Measurements from ENCODE around the gene TEX26. TPM values are rescaled to one million over a fixed set of nuclear protein-coding genes. Genes with fewer than 3 reads are reported as not detected.

TEX26 gene
- total RNA-seq, result not detected

DNA sequence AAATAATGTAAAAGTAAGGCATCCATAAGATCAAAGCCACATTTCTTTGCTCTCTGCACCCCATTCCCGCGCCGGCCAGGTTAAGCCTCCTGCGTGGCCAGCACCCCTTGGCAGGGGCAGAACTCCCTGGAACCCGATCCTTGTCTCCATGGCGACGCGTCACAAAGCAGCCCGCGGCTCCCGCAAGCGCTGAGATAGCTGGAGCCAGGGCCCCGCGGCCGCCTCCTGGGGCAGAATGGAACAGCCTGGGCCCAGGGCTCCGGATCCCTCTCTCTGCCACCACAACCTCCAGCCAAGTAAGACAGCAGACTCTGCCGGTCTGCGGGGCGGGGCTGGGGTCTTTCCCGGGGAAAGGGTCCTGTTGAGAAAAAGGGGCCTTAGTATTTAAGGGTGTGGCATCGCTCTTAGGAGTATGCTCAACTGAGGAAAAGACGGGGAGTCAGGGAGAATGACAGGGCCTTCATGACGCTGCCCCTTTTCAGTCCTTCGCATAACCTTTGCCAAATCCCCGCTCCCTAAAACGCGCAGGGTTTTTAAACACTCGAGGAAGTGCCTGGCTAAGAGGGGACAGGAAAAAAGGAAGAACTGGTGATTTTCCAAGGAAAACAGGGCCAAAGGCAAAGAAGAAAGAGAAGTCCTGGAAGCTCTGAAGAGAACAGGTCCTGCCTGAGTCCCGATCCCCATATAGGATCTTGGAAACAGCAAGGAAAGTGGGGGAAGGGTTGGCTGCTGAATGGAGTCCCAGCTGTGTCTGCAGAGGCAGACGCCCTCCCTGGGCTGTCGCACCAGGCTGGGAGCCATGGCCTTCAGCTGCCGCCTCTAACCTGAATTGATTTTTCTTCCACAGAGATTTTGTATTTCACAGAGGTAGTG, at the start of gene TEX26:
Gene TEX26, plus strand, starts transcription at position 176 of the 873 bp plus-strand sequence. Its CDS starts 60 bp downstream, at position 236.
- CTCF ChIA-PET, result no interaction called here
- peaks cover 60% of the 10 kb centered on the region for H3K27me3 Mint-ChIP-seq

DNA sequence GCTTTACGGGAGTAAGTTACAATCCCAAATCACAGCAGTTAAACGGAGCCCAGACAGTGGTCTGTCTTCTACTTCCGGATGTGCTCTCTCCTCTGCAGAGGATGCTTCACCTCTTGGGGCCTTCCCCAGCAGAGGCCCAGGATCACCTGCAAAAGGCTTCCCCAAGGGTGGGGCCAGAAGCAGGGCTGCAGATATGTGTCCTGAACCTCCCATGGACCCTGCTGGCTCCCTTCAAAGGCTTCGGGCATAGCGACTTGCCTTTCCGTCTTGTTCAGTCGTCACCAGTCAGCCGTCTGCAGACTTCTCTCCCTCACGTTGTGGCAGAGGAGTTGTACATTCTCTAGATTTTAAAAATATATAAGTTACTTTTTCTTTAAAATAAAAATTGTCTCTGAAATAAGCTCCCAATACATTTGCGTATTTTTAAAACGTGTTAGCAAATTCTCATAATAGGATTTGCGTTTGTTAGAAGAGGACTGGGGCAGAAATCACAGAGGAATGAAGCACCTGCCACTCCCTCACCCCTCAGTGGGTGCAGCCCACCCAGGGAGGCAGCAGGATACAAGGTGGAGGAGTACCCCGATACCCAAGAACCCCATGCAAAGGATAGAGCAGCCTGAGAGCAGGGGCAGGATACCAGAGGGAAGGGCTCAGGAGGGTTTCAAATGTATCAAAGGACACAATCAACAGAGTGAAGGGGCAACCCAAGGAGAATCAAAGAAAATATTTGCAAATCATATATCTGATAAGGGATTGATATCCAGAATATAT, 49.3 kb upstream of the TEX26 start:
- H3K4me1 Mint-ChIP-seq, result peaks cover 9% of the 10 kb centered on the region
- ATAC-seq, result no peak
- no peak overlapping the region for H3K27ac Mint-ChIP-seq
- no peak overlapping the region for H3K4me3 Mint-ChIP-seq
- CTCF ChIA-PET, result no interaction called here
- H3K27me3 Mint-ChIP-seq, result peaks cover 39% of the 10 kb centered on the region
- no peaks in the 10 kb centered on the region for H3K9me3 Mint-ChIP-seq (ENCODE audit: low read depth)
- no peaks in the 10 kb centered on the region for H3K36me3 Mint-ChIP-seq
- no peak for DNase-seq

More for the DNA sequence above, at the start of gene TEX26:
- H3K4me3 Mint-ChIP-seq, result no peak within 1 kb of the TSS
- no peak for DNase-seq
- H3K4me1 Mint-ChIP-seq, result no peaks in the 10 kb centered on the region
- no peaks in the 10 kb centered on the region for H3K9me3 Mint-ChIP-seq (ENCODE audit: low read depth)
- H3K36me3 Mint-ChIP-seq, result no peaks in the 10 kb centered on the region
- ATAC-seq, result no peak
- H3K27ac Mint-ChIP-seq, result no peak within 1 kb of the TSS

DNA sequence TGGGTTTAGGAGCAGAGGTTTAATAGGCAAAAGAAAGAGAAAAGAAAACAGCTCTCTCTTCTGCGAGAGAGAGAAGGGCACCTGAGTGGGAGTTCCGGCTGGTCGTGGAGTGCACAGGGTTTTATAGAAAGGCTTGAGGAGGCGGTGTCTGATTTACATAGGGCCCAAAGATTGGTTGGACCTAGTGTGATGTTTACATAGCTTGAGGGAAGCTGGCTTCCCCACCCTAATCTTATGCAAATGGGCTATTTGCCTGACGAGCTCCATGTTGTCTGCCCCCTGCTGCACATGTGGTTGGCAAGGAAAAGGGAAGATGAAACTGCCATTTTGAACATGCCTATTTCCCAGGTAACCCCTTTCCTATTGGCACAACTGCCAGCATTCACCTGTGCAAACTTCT, 47.9 kb upstream of the TEX26 start:
- peaks cover 29% of the 10 kb centered on the region for H3K27me3 Mint-ChIP-seq
- no peak overlapping the region for H3K4me3 Mint-ChIP-seq
- CTCF ChIA-PET, result no interaction called here
- no peak overlapping the region for H3K27ac Mint-ChIP-seq
- ATAC-seq, result no peak
- peaks cover 9% of the 10 kb centered on the region for H3K4me1 Mint-ChIP-seq
- H3K9me3 Mint-ChIP-seq (ENCODE audit: low read depth), result no peaks in the 10 kb centered on the region
- no peak for DNase-seq
- H3K36me3 Mint-ChIP-seq, result no peaks in the 10 kb centered on the region

DNA sequence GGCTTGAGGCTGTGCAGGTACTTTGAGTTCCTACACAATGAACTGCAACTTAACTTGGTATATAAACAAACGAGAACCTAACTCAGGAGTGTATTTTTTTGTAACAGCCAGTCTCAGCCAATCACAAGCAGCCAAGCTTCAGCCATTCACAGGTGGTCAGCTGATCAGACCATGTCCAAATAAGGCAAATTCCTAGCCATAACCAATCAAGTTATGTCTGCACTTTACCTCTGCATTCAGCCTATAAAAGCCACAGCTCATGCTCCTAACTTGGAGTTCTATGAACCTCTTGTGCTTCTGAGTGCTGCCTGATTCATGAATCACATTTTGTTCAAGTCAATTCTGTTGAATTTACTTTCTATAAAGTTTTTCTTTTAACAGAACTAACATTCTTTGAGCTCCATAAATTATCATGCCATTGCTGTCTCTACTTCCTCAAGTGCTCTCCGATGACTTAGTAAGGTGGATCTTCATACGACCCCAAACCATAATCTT, 43.2 kb upstream of the TEX26 start:
- no peak overlapping the region for H3K4me3 Mint-ChIP-seq
- peaks cover 15% of the 10 kb centered on the region for H3K27me3 Mint-ChIP-seq
- H3K4me1 Mint-ChIP-seq, result peaks cover 9% of the 10 kb centered on the region
- ATAC-seq (no peak), DNase-seq (no peak)
- no peaks in the 10 kb centered on the region for H3K36me3 Mint-ChIP-seq
- H3K9me3 Mint-ChIP-seq (ENCODE audit: low read depth), result no peaks in the 10 kb centered on the region
- no peak overlapping the region for H3K27ac Mint-ChIP-seq
- CTCF ChIA-PET, result no interaction called here

DNA sequence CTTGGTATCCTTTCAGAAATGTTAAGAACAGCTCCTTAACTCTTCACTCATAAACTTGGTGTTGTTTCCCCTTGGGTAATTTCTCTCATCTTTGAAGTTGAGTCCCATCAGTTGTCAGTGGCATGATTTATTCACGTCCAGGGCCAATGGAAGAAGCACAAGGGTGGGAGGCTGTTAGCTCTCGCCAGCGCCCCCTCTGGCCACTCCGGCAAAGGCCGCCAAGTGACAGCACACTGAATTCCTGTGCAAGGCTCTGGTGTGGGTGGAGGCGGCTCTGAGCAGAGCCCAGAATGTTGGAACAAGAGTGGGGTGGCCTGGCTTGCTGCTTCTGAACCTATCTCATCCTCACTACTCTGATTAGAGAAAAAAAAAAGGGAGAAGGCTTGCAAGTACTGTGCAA, 39.5 kb upstream of the TEX26 start:
- Mint-ChIP-seq H3K27me3 (peaks cover 34% of the 10 kb centered on the region), H3K4me3 (no peak overlapping the region), H3K36me3 (no peaks in the 10 kb centered on the region), H3K9me3 (ENCODE audit: low read depth) (no peaks in the 10 kb centered on the region), H3K4me1 (no peaks in the 10 kb centered on the region), H3K27ac (no peak overlapping the region)
- DNase-seq, result no peak
- CTCF ChIA-PET, result interaction anchor here (0.8 kb wide), 1 partner anchor 11 kb away, joined by 5 read pairs; no protein-coding TSS in a partner anchor
- ATAC-seq, result no peak

DNA sequence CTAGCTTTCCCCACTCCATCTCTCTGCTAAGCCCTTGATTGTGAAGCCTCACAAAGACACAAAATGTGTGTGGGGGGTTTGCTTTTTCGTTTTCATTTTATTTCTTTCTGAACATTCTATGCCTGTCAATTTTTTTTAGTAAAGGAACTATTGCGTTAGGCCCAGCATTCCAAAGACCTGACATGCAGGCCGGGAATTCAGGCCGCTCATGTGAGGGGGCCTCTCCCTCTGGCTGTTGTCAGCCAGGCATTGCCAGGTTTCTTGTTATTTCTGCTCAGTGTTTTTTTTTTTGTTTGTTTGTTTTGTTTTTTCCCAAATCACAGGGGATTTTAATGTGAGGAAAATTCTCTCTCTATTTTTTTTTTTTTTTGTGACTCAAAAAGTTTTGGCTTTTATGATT, 36.7 kb upstream of the TEX26 start:
- Mint-ChIP-seq H3K27ac (no peak overlapping the region), H3K9me3 (ENCODE audit: low read depth) (no peaks in the 10 kb centered on the region), H3K27me3 (peaks cover 41% of the 10 kb centered on the region), H3K4me3 (no peak overlapping the region), H3K36me3 (no peaks in the 10 kb centered on the region), H3K4me1 (peaks cover 3% of the 10 kb centered on the region)
- CTCF ChIA-PET, result no interaction called here
- ATAC-seq (no peak), DNase-seq (no peak)

DNA sequence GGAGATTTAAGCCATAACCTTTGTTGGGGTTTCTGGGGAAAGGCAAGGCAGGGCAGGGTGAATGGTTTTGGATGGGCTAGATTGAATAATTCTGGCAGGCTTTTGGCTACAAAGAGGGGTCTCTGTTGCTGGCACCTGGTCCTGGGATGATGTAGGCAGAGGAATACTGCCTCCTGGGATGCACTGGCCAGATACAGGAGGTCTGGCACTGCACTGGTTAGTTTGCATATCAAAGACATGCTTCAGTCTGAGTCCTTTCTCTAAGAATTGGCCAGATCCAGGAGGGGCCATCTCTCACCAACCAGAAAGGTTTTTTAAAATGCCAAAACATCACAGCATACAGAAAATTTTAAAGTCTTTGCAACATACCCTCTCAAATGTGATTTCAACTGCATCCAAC, 34.4 kb upstream of the TEX26 start:
- CTCF ChIA-PET, result no interaction called here
- no peak overlapping the region for H3K27ac Mint-ChIP-seq
- ATAC-seq (no peak), DNase-seq (no peak)
- peaks cover 3% of the 10 kb centered on the region for H3K4me1 Mint-ChIP-seq
- no peaks in the 10 kb centered on the region for H3K36me3 Mint-ChIP-seq
- peaks cover 57% of the 10 kb centered on the region for H3K27me3 Mint-ChIP-seq
- H3K9me3 Mint-ChIP-seq (ENCODE audit: low read depth), result no peaks in the 10 kb centered on the region
- H3K4me3 Mint-ChIP-seq, result no peak overlapping the region

DNA sequence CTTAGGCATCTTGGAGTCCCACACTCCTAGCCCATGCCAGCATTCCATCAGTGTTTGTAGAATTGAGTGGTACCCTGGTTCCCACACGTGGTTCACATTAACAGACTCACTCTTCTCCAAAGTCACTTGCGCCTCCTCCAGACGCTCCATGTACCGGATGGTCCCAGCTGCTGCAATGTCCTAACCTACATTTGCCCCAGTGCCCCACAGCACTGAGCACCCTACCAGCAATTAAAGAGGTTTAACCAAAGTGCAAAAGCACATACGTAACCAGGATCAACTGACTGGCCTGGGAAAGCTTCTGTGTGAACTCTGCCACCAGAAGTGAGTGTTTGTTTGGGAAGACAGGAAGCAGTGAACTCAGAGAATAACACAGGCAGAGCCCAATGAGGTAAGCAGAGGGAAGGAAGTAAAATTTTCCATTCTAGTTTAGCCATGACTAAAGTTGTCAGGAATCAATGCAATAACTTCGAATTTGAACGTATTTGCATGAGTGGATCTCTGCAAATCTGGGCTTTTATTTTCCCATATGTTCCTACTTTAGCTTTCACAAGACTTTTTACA, 33.7 kb upstream of the TEX26 start:
- CTCF ChIA-PET, result no interaction called here
- Mint-ChIP-seq H3K9me3 (ENCODE audit: low read depth) (no peaks in the 10 kb centered on the region), H3K27ac (no peak overlapping the region), H3K4me3 (no peak overlapping the region), H3K27me3 (peaks cover 61% of the 10 kb centered on the region), H3K36me3 (no peaks in the 10 kb centered on the region), H3K4me1 (peaks cover 3% of the 10 kb centered on the region)
- ATAC-seq, result no peak
- no peak for DNase-seq

DNA sequence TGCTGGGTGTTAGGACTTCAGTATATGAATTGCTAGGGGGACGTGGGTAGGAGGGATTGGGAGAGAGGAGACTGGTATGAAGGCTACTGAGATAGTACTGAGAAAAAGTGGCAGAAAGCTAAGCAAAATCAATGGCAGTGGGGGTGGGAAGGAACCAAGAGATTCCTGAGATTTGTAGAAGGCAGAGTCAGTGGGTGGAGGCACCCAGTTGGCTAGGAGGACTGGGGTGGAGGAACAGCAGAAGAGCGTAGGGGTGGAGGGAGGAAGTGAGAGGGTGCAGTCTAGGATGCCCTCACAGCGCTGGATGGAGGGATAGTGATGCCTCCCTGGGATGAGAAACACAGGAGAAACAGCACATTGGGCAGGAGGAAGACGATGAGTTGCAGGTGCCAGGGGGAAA, 32.0 kb upstream of the TEX26 start:
- no peak overlapping the region for H3K4me3 Mint-ChIP-seq
- H3K27ac Mint-ChIP-seq, result no peak overlapping the region
- H3K9me3 Mint-ChIP-seq (ENCODE audit: low read depth), result no peaks in the 10 kb centered on the region
- no peak for DNase-seq
- H3K36me3 Mint-ChIP-seq, result no peaks in the 10 kb centered on the region
- H3K4me1 Mint-ChIP-seq, result peaks cover 3% of the 10 kb centered on the region
- peaks cover 72% of the 10 kb centered on the region for H3K27me3 Mint-ChIP-seq
- no peak for ATAC-seq
- CTCF ChIA-PET, result interaction anchor here (0.8 kb wide), 1 partner anchor 145 kb away, joined by 3 read pairs; no protein-coding TSS in a partner anchor

DNA sequence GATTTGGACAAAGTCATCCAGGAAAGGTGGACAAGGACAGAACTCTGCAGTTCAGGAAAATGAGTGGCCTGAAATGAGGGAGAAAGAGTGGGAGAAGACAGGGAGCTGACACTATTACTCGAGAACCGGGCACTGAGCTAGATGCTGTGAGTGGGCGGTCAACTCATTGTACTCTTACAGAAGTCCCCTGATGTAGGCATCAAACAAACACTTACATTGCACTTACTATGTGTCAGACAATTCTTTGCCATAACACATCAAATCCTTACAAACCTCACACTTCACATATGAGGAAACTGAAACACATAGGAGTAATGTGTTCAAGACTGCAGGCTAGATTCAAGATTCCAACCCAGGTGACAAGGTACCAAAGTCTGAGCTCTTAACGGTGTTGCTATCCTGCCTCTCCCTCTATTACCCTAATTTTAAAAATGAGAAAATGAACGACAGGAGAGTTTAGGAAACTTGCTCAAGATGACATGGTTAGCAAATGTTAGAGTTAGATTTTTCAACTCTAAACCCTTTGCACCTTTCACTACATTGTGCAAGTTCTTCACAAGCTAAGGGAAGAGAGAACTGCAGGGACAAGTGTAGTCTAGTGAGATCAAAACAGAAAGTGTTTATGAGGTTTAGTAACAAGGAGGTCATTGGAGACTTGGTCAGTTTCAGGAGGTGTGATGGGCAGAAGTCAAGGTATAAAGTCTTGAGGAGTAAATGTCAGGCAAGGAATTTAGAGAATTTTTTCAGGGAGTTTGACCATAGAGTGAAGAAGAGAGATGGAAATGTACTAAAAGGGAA, 31.3 kb upstream of the TEX26 start:
- DNase-seq, result no peak
- Mint-ChIP-seq H3K27ac (no peak overlapping the region), H3K36me3 (no peaks in the 10 kb centered on the region), H3K9me3 (ENCODE audit: low read depth) (no peaks in the 10 kb centered on the region), H3K4me1 (peaks cover 5% of the 10 kb centered on the region), H3K27me3 (peaks cover 72% of the 10 kb centered on the region), H3K4me3 (no peak overlapping the region)
- no peak for ATAC-seq
- CTCF ChIA-PET, result interaction anchor here (0.8 kb wide), 1 partner anchor 144 kb away, joined by 3 read pairs; no protein-coding TSS in a partner anchor

DNA sequence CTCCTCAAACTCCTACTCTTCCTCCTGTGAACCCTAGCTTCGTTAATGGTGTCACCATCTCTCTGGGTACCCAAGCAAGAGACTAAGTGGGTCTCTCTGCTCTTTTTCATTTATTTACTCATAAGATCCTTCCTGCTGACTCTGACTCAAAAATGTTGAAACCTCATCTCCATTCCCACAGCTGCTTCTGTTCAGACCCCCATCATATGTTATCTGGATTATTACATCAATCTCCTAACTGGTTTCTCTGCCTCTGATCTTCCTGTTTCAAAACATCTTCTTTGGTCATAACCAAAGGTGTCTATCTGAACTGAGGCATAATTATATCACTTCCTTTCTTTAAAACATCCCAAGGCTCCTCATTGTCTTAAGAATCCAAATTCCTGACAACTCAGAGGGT, 28.4 kb upstream of the TEX26 start:
- peaks cover 11% of the 10 kb centered on the region for H3K4me1 Mint-ChIP-seq
- no peak for ATAC-seq
- DNase-seq, result no peak
- H3K4me3 Mint-ChIP-seq, result no peak overlapping the region
- peaks cover 78% of the 10 kb centered on the region for H3K27me3 Mint-ChIP-seq
- CTCF ChIA-PET, result interaction anchor here (1.3 kb wide), 1 partner anchor 12 kb away, joined by 5 read pairs; no protein-coding TSS in a partner anchor
- H3K9me3 Mint-ChIP-seq (ENCODE audit: low read depth), result no peaks in the 10 kb centered on the region
- no peak overlapping the region for H3K27ac Mint-ChIP-seq
- no peaks in the 10 kb centered on the region for H3K36me3 Mint-ChIP-seq

DNA sequence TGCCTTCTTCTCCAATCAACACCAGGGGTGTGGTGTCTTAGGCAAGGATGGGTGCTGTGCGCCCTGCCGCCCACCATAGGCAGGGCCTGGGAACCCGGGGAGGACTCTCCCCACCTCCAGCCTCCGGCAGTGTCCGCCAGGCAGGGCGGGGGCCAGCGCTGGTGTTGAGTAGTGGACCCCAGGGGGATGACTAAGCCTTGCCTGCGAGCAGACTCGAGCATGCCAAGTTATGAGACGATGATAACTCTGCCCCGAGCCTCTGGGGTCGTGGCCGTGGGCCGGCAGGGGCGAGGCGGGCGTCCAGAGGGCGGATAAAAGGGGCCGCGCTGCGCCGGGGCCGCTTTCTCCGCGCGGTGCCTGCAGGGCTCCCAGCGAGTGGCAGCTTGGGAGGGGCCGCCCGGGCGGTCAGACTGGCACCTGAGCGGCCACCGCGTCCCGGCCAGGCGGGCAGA, 26.5 kb upstream of the TEX26 start, which contains the start of gene MEDAG:
Gene MEDAG, plus strand, starts transcription at position 340 of the 452 bp plus-strand sequence. CDS start 245 bp downstream, outside the sequence.
- H3K9me3 Mint-ChIP-seq (ENCODE audit: low read depth), result no peaks in the 10 kb centered on the region
- H3K4me1 Mint-ChIP-seq, result peaks cover 11% of the 10 kb centered on the region
- no peak for DNase-seq
- no peak within 1 kb of the TSS for H3K4me3 Mint-ChIP-seq
- H3K27ac Mint-ChIP-seq, result no peak within 1 kb of the TSS
- peaks cover 74% of the 10 kb centered on the region for H3K27me3 Mint-ChIP-seq
- CTCF ChIA-PET, result no interaction called here
- H3K36me3 Mint-ChIP-seq, result no peaks in the 10 kb centered on the region
- ATAC-seq, result no peak
